H1 (cell line): ENCODE results near the gene VEGFC. TPM values are rescaled to one million over a fixed set of nuclear protein-coding genes. Genes with fewer than 3 reads are reported as not detected.

ENCODE experiments used
- BCL11A ChIP-seq, 2 experiments: IDR thresholded peaks; one replicate each; pipeline ENCODE4 v1.6.1; 2011; ENCODE audit warnings: low read depth in 2 of 2, low read length in 2 of 2, mild to moderate bottlenecking in 2 of 2
- CBX5 ChIP-seq: fragments of 300-800, 300-1000 bp; sonication (generic); IDR thresholded peaks from 2 replicates; pipeline ENCODE4 v1.7.1; 2016; ENCODE audit warnings: antibody characterized with exemption, low read length, low read depth
- CEBPB ChIP-seq: IDR thresholded peaks from 2 replicates; pipeline ENCODE4 v1.6.1; 2012; ENCODE audit warnings: low read depth, low read length
- CREB1 ChIP-seq: IDR thresholded peaks from 2 replicates; pipeline ENCODE4 v1.6.1; 2012; ENCODE audit warnings: inconsistent platforms
- FOSL1 ChIP-seq: IDR thresholded peaks from 2 replicates; pipeline ENCODE4 v1.6.1; 2011; ENCODE audit warnings: mild to moderate bottlenecking, low read depth, low read length, moderate library complexity; ENCODE audit not compliant: insufficient read depth
- SRF ChIP-seq: IDR thresholded peaks from 2 replicates; pipeline ENCODE4 v1.6.1; 2011; ENCODE audit warnings: mild to moderate bottlenecking, low read depth, low read length, moderate library complexity
- SUZ12 ChIP-seq: fragments of 200-600 bp; sonication (generic); IDR thresholded peaks from 2 replicates; pipeline ENCODE4 v1.6.1; 2012; ENCODE audit warnings: mild to moderate bottlenecking, inconsistent platforms, low read length, moderate library complexity, mixed read lengths
- TAF7 ChIP-seq: optimal IDR thresholded peaks from 2 replicates; pipeline ENCODE3; 2011; ENCODE audit warnings: low read depth, mild to moderate bottlenecking, inconsistent platforms, low read length, moderate library complexity, borderline replicate concordance
- TBP ChIP-seq: IDR thresholded peaks from 2 replicates; pipeline ENCODE4 v1.6.1; 2011; ENCODE audit warnings: low read depth, low read length, improper control_type of control experiment
- polyA plus RNA-seq, 7 experiments: library from polyadenylated mRNA; depleted of rRNA in 3 of 7; stranded (reverse) in 5 of 7; unstranded in 2 of 7; fragments of >200 nt in 5 of 7; fragments of 200-250 nt in 2 of 7; gene quantifications; 1 replicate in 5 of 7; 2 replicates in 1 of 7; 4 replicates in 1 of 7; pipeline versions ENCODE4 v1.2.1 to v1.2.3, GENCODE V29; 2011 to 2013; ENCODE audit warnings: missing spikeins in 2 of 7, mixed read lengths in 2 of 7
- total RNA-seq: library from RNA; stranded (reverse); fragmentation: NEBNext Ultra II Directional; extraction: Animal tissue kit (Norgen Biotek cat#: 25700); gene quantifications from 2 replicates; pipeline ENCODE4 v1.2.1, GENCODE V29; 2021
- TF ChIP-seq, protein P1 (sequence below): fragments of 300-600 bp; sonication (generic); IDR thresholded peaks from 2 replicates; pipeline ENCODE4 v1.7.1; 2012; ENCODE audit warnings: low read length, moderate library complexity, mild to moderate bottlenecking, inconsistent platforms; ENCODE audit not compliant: insufficient replicate concordance

VEGFC gene
- total and polyA plus RNA-seq, 2 of the 8 experiments (the other 6 are each of a cell fraction or from before 2014, with no cell fraction given): 0.53 to 1.4 TPM

GRCh38 chr4:176744091-176744490 is 48.6 kb downstream of the VEGFC start (continued):
- TF ChIP-seq, protein P1, sequence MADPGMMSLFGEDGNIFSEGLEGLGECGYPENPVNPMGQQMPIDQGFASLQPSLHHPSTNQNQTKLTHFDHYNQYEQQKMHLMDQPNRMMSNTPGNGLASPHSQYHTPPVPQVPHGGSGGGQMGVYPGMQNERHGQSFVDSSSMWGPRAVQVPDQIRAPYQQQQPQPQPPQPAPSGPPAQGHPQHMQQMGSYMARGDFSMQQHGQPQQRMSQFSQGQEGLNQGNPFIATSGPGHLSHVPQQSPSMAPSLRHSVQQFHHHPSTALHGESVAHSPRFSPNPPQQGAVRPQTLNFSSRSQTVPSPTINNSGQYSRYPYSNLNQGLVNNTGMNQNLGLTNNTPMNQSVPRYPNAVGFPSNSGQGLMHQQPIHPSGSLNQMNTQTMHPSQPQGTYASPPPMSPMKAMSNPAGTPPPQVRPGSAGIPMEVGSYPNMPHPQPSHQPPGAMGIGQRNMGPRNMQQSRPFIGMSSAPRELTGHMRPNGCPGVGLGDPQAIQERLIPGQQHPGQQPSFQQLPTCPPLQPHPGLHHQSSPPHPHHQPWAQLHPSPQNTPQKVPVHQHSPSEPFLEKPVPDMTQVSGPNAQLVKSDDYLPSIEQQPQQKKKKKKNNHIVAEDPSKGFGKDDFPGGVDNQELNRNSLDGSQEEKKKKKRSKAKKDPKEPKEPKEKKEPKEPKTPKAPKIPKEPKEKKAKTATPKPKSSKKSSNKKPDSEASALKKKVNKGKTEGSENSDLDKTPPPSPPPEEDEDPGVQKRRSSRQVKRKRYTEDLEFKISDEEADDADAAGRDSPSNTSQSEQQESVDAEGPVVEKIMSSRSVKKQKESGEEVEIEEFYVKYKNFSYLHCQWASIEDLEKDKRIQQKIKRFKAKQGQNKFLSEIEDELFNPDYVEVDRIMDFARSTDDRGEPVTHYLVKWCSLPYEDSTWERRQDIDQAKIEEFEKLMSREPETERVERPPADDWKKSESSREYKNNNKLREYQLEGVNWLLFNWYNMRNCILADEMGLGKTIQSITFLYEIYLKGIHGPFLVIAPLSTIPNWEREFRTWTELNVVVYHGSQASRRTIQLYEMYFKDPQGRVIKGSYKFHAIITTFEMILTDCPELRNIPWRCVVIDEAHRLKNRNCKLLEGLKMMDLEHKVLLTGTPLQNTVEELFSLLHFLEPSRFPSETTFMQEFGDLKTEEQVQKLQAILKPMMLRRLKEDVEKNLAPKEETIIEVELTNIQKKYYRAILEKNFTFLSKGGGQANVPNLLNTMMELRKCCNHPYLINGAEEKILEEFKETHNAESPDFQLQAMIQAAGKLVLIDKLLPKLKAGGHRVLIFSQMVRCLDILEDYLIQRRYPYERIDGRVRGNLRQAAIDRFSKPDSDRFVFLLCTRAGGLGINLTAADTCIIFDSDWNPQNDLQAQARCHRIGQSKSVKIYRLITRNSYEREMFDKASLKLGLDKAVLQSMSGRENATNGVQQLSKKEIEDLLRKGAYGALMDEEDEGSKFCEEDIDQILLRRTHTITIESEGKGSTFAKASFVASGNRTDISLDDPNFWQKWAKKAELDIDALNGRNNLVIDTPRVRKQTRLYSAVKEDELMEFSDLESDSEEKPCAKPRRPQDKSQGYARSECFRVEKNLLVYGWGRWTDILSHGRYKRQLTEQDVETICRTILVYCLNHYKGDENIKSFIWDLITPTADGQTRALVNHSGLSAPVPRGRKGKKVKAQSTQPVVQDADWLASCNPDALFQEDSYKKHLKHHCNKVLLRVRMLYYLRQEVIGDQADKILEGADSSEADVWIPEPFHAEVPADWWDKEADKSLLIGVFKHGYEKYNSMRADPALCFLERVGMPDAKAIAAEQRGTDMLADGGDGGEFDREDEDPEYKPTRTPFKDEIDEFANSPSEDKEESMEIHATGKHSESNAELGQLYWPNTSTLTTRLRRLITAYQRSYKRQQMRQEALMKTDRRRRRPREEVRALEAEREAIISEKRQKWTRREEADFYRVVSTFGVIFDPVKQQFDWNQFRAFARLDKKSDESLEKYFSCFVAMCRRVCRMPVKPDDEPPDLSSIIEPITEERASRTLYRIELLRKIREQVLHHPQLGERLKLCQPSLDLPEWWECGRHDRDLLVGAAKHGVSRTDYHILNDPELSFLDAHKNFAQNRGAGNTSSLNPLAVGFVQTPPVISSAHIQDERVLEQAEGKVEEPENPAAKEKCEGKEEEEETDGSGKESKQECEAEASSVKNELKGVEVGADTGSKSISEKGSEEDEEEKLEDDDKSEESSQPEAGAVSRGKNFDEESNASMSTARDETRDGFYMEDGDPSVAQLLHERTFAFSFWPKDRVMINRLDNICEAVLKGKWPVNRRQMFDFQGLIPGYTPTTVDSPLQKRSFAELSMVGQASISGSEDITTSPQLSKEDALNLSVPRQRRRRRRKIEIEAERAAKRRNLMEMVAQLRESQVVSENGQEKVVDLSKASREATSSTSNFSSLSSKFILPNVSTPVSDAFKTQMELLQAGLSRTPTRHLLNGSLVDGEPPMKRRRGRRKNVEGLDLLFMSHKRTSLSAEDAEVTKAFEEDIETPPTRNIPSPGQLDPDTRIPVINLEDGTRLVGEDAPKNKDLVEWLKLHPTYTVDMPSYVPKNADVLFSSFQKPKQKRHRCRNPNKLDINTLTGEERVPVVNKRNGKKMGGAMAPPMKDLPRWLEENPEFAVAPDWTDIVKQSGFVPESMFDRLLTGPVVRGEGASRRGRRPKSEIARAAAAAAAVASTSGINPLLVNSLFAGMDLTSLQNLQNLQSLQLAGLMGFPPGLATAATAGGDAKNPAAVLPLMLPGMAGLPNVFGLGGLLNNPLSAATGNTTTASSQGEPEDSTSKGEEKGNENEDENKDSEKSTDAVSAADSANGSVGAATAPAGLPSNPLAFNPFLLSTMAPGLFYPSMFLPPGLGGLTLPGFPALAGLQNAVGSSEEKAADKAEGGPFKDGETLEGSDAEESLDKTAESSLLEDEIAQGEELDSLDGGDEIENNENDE: no peak
- TF ChIP-seq TAF7: no peak
- no peak for TF ChIP-seq CBX5
- TF ChIP-seq SRF: no peak
- no peak for TF ChIP-seq SUZ12
- no peak for TF ChIP-seq FOSL1
- TF ChIP-seq BCL11A (IDR thresholded peaks at IDR 0.05; ENCODE audit: low read depth in 2 of 2, low read length in 2 of 2): no peak
- TF ChIP-seq CEBPB: no peak
- TF ChIP-seq TBP: no peak
- no peak for TF ChIP-seq CREB1
